ENCODE data around the gene NHLH2.

The NHLH2 gene

GRCh38 chr1:115796897-115797296 is 44.0 kb downstream of the NHLH2 start:
- DNase-seq, result no peak

GRCh38 chr1:115796036-115796435 is 44.9 kb downstream of the NHLH2 start:
- no peak for DNase-seq

GRCh38 chr1:115794976-115795639 is 45.8 kb downstream of the NHLH2 start:
- DNase-seq, result no peak

GRCh38 chr1:115793162-115793561 is 47.8 kb downstream of the NHLH2 start:
- no peak for DNase-seq

GRCh38 chr1:115791816-115792215 is 49.1 kb downstream of the NHLH2 start:
- DNase-seq, result no peak

GRCh38 chr1:115790846-115791245 is 50.1 kb downstream of the NHLH2 start:
- DNase-seq, result no peak

- DNase-seq, result no peak
These were observed 50.6 kb downstream of the NHLH2 start for GRCh38 chr1:115790356-115790755.

All from NCI-H1436 (cell line).